ENCODE data around the gene GLRA1.

DNA sequence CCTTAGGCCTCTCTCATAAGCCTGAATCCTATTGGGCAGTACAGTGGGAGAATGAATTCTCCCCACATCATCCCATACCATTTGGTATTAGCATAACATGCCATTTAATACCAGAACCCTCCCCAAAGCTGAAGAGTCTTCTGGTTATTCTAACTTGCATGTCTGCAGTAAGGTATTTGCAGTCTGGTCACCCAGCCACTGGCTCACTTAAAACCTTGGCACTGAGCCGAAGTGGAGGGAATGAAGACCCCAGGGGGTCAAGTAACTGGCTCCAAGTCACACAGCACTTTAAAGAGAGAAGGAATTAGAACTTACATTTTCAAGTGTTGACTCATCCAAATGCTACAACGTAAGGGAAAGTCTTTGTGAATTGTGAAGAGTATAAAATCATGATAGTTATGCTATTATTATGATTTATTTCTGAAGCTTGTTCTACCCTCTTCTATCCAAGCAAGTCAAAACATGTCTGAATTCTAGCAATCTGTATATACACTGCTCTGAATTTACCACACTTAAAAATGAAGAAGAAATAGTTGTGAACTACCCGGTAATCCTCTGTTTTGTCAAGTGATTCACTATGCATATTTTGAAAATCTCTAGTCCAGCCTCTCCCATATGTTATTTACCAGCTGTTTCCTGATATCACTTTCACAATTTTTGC, 28.5 kb downstream of the GLRA1 start:
- TF ChIP-seq, protein P1, sequence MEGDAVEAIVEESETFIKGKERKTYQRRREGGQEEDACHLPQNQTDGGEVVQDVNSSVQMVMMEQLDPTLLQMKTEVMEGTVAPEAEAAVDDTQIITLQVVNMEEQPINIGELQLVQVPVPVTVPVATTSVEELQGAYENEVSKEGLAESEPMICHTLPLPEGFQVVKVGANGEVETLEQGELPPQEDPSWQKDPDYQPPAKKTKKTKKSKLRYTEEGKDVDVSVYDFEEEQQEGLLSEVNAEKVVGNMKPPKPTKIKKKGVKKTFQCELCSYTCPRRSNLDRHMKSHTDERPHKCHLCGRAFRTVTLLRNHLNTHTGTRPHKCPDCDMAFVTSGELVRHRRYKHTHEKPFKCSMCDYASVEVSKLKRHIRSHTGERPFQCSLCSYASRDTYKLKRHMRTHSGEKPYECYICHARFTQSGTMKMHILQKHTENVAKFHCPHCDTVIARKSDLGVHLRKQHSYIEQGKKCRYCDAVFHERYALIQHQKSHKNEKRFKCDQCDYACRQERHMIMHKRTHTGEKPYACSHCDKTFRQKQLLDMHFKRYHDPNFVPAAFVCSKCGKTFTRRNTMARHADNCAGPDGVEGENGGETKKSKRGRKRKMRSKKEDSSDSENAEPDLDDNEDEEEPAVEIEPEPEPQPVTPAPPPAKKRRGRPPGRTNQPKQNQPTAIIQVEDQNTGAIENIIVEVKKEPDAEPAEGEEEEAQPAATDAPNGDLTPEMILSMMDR (IDR thresholded peaks at IDR 0.05; ENCODE audit: low read length): no peak
- TF ChIP-seq EZH2 (IDR thresholded peaks at IDR 0.05; ENCODE audit: borderline replicate concordance, low read length): no peak
